CD14-positive monocyte (primary cell): ENCODE results near the gene ELF5. TPM values are rescaled to one million over a fixed set of nuclear protein-coding genes. Genes with fewer than 3 reads are reported as not detected.

ENCODE experiments used
- DNase-seq, 3 donors: peaks; one replicate each; pipeline ENCODE4 v3.0.0-alpha.2; 2011 to 2022
- H2AFZ ChIP-seq: 2 replicates; pipeline ENCODE4 v1.6.0; 2012; ENCODE audit warnings: mild to moderate bottlenecking, low read depth, low read length, inconsistent platforms; ENCODE audit not compliant: insufficient read depth, poor library complexity, severe bottlenecking
- H3K27ac ChIP-seq, 2 donors: 1 replicate in 1 of 2; 2 replicates in 1 of 2; pipeline ENCODE4 v1.5.1; 2012 to 2013; ENCODE audit warnings: low read length in 2 of 2, control low read depth in 1 of 2, inconsistent platforms in 1 of 2, low read depth in 1 of 2, mild to moderate bottlenecking in 1 of 2
- H3K27me3 ChIP-seq, 2 donors: one replicate each; pipeline versions ENCODE4 v1.6.0 to v1.6.1; 2011 to 2013; ENCODE audit warnings: low read length in 2 of 2; ENCODE audit not compliant: control insufficient read depth in 2 of 2, insufficient read depth in 2 of 2
- H3K36me3 ChIP-seq, 2 donors: replicated peaks in 1 of 2; 1 replicate in 1 of 2; 2 replicates in 1 of 2; pipeline versions ENCODE4 v1.5.1 to v1.6.1; 2012 to 2013; ENCODE audit warnings: low read length in 2 of 2, control low read depth in 1 of 2, inconsistent platforms in 1 of 2, mild to moderate bottlenecking in 1 of 2; ENCODE audit not compliant: insufficient read depth in 2 of 2, control insufficient read depth in 1 of 2
- H3K4me1 ChIP-seq, 2 donors: 1 replicate in 1 of 2; 2 replicates in 1 of 2; pipeline versions ENCODE4 v1.5.1 to v1.6.1; 2012 to 2013; ENCODE audit warnings: low read length in 2 of 2, control low read depth in 1 of 2, inconsistent platforms in 1 of 2, mild to moderate bottlenecking in 1 of 2, moderate library complexity in 1 of 2; ENCODE audit not compliant: insufficient read depth in 2 of 2, control insufficient read depth in 1 of 2
- H3K4me2 ChIP-seq: replicated peaks from 2 replicates; pipeline ENCODE3; 2012; ENCODE audit warnings: low read length, moderate library complexity, mild to moderate bottlenecking; ENCODE audit not compliant: poor library complexity, severe bottlenecking; ENCODE audit errors: extremely low read depth
- H3K4me3 ChIP-seq, 3 experiments: fragments of 200-600 bp in 1 of 3; sonication (generic) in 1 of 3; replicated peaks in 1 of 3; 1 replicate in 2 of 3; 2 replicates in 1 of 3; pipeline ENCODE4 v1.5.1; 2011 to 2013; ENCODE audit warnings: low read length in 3 of 3, mild to moderate bottlenecking in 3 of 3, control low read depth in 2 of 3, low read depth in 2 of 3, inconsistent platforms in 1 of 3, moderate library complexity in 1 of 3
- H3K79me2 ChIP-seq: 2 replicates; pipeline ENCODE4 v1.6.0; 2012; ENCODE audit warnings: mild to moderate bottlenecking, control low read depth, inconsistent platforms, low read length, moderate library complexity; ENCODE audit not compliant: insufficient read depth
- H3K9ac ChIP-seq: 2 replicates; pipeline ENCODE4 v1.6.0; 2017; ENCODE audit warnings: low read length, mild to moderate bottlenecking; ENCODE audit not compliant: insufficient read depth, poor library complexity, severe bottlenecking
- H3K9me3 ChIP-seq, 2 donors: replicated peaks in 1 of 2; 1 replicate in 1 of 2; 2 replicates in 1 of 2; pipeline versions ENCODE4 v1.5.1 to v1.6.1; 2012 to 2013; ENCODE audit warnings: low read length in 2 of 2, control low read depth in 1 of 2; ENCODE audit not compliant: control insufficient read depth in 1 of 2, insufficient read depth in 1 of 2
- H4K20me1 ChIP-seq: 2 replicates; pipeline ENCODE4 v1.6.0; 2012; ENCODE audit warnings: mild to moderate bottlenecking, low read length, control low read depth, moderate library complexity; ENCODE audit not compliant: insufficient read depth
- H3K27ac Mint-ChIP-seq, 7 donors: one replicate each; pipeline ENCODE4 v1.8.0; 2020; ENCODE audit warnings: mild to moderate bottlenecking in 7 of 7, mixed read lengths in 7 of 7, moderate library complexity in 6 of 7, inconsistent platforms in 2 of 7
- H3K27me3 Mint-ChIP-seq, 3 donors: one replicate each; pipeline ENCODE4 v1.8.0; 2021 to 2022; ENCODE audit warnings: low read depth in 3 of 3, mild to moderate bottlenecking in 3 of 3, mixed read lengths in 3 of 3, moderate library complexity in 3 of 3, inconsistent platforms in 1 of 3
- H3K36me3 Mint-ChIP-seq, 2 donors: one replicate each; pipeline ENCODE4 v1.8.0; 2020; ENCODE audit warnings: mixed read lengths in 2 of 2, inconsistent platforms in 1 of 2, mild to moderate bottlenecking in 1 of 2
- H3K4me1 Mint-ChIP-seq: one replicate; pipeline ENCODE4 v1.8.0; 2020; ENCODE audit warnings: mild to moderate bottlenecking, mixed read lengths
- H3K4me3 Mint-ChIP-seq, 2 donors: one replicate each; pipeline ENCODE4 v1.8.0; 2020; ENCODE audit warnings: mild to moderate bottlenecking in 2 of 2, mixed read lengths in 2 of 2, moderate library complexity in 1 of 2
- H3K9me3 Mint-ChIP-seq, 7 donors: one replicate each; pipeline ENCODE4 v1.8.0; 2020 to 2022; ENCODE audit warnings: mixed read lengths in 7 of 7, mild to moderate bottlenecking in 6 of 7, moderate library complexity in 6 of 7, inconsistent platforms in 2 of 7
- CTCF ChIP-seq: fragments of 200-600 bp; IDR thresholded peaks from one replicate; pipeline ENCODE4 v1.8.0; 2022; ENCODE audit warnings: antibody characterized with exemption, mild to moderate bottlenecking
- WGBS: methylation state at CpG from one replicate; pipeline ENCODE4 v1.1.5; 2013; ENCODE audit warnings: missing lambda C conversion rate; ENCODE audit not compliant: insufficient coverage; 5-methylcytosine and 5-hydroxymethylcytosine counted together
- intact Hi-C, 2 donors: fragments of 100-400 bp; cut with micrococcal nuclease; formaldehyde crosslinking; loops; one replicate each; pipeline versions ENCODE4 v1.15.0 to v1.15.1; 2023
- polyA plus RNA-seq, 3 donors: library from polyadenylated mRNA; depleted of rRNA in 1 of 3; unstranded in 2 of 3; stranded (reverse) in 1 of 3; fragments of 300-500 nt in 2 of 3; fragments of >200 nt in 1 of 3; fragmentation: Illumina TruSeq in 2 of 3; gene quantifications; 1 replicate in 2 of 3; 2 replicates in 1 of 3; pipeline ENCODE4 v1.2.3, GENCODE V29; 2012 to 2021

The ELF5 gene
- polyA plus RNA-seq, 3 donors, result 0.27 TPM; not detected in 2

GRCh38 chr11:34522188-34522587 is 8.6 kb upstream of the ELF5 start:
- intact Hi-C loops, result no loop called here
- H3K4me1 Mint-ChIP-seq, result no peaks in the 10 kb centered on the region
- no peak overlapping the region for H3K4me2 ChIP-seq
- H3K4me3 Mint-ChIP-seq, result no peak overlapping the region
- H3K4me3 ChIP-seq, result no peak overlapping the region
- no peaks in the 10 kb centered on the region for H3K36me3 ChIP-seq
- no peaks in the 10 kb centered on the region for H3K36me3 Mint-ChIP-seq
- H3K27ac Mint-ChIP-seq, result peak overlapping the region in 1 of 7 donors; percentile 17
- H3K79me2 ChIP-seq, result no peaks in the 10 kb centered on the region
- no peak overlapping the region for H2AFZ ChIP-seq
- WGBS, result 100% methylated on average over 1 of the region's 2 CpGs
- TF ChIP-seq CTCF, result no peak
- peaks cover 0 to 6% (median 0%) of the 10 kb centered on the region in 3 donors for H3K27me3 Mint-ChIP-seq
- no peaks in the 10 kb centered on the region for H3K4me1 ChIP-seq
- no peak for DNase-seq
- H4K20me1 ChIP-seq, result no peaks in the 10 kb centered on the region
- H3K27me3 ChIP-seq, result no peaks in the 10 kb centered on the region
- H3K27ac ChIP-seq, result no peak overlapping the region
- H3K9me3 Mint-ChIP-seq, result peaks cover 0 to 2% (median 0%) of the 10 kb centered on the region in 7 donors
- H3K9ac ChIP-seq, result no peak overlapping the region
- no peaks in the 10 kb centered on the region for H3K9me3 ChIP-seq

DNA sequence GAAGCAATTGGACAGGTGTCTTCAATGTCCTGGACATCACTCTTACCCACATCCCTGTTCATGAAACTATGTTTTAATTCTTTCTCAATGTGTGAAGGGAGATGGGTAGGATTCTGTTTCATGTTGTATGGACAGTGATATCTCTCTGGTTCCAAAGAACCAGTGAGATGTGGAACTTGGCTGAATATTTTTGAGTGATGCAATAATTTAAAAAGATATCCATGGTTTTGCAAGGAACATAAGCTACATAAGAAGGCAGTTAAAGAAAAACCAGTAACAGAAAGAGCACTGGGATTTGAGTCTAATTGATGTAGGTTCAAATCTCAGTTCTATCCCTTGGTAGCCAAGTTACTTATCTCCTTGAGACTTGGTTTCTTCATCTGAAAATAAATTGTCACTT is 7.7 kb upstream of the ELF5 start:
- no peak overlapping the region for H3K4me3 Mint-ChIP-seq
- H3K36me3 Mint-ChIP-seq, result no peaks in the 10 kb centered on the region
- Histone ChIP-seq H3K9ac (no peak overlapping the region), H4K20me1 (no peaks in the 10 kb centered on the region), H3K79me2 (no peaks in the 10 kb centered on the region), H3K36me3 (no peaks in the 10 kb centered on the region), H3K27me3 (no peaks in the 10 kb centered on the region), H3K4me2 (no peak overlapping the region), H3K27ac (no peak overlapping the region), H3K9me3 (no peaks in the 10 kb centered on the region), H3K4me1 (no peaks in the 10 kb centered on the region), H2AFZ (no peak overlapping the region), H3K4me3 (no peak overlapping the region)
- intact Hi-C loops, result no loop called here
- H3K4me1 Mint-ChIP-seq, result no peaks in the 10 kb centered on the region
- H3K9me3 Mint-ChIP-seq, result peaks cover 0 to 2% (median 0%) of the 10 kb centered on the region in 7 donors
- TF ChIP-seq CTCF, result no peak
- peaks cover 0 to 6% (median 0%) of the 10 kb centered on the region in 3 donors for H3K27me3 Mint-ChIP-seq
- DNase-seq, result no peak
- no peak overlapping the region for H3K27ac Mint-ChIP-seq
